ENCODE data around the gene SFI1.

GRCh38 chr22:31637447-31637890, 141.1 kb downstream of the SFI1 start:
- TF ChIP-seq EP300 (IDR thresholded peaks at IDR 0.05; ENCODE audit: borderline replicate concordance) (no peak), REST (IDR thresholded peaks at IDR 0.05; ENCODE audit: low read depth) (no peak), CEBPB (IDR thresholded peaks at IDR 0.05) (no peak), RAD21 (IDR thresholded peaks at IDR 0.05; ENCODE audit: low read depth) (no peak), TCF12 (IDR thresholded peaks at IDR 0.05; ENCODE audit: low read depth) (no peak)
